Measurements from ENCODE around the gene SHANK1.

Gene SHANK1

GRCh38 chr19:50725218-50725910 lies 5.8 kb upstream of the SHANK1 start (continued):
- no peak for TF ChIP-seq TCF7L2 (IDR thresholded peaks at IDR 0.05; ENCODE audit: borderline replicate concordance, low read depth, low read length)
- no peak for TF ChIP-seq ZNF571 (tag by site-specific recombination; IDR thresholded peaks at IDR 0.05)
- TF ChIP-seq ZNF280D (tag by site-specific recombination; IDR thresholded peaks at IDR 0.05) = no peak
- 0 out of 2 replicates have a peak, but pooled peaks have one; percentile 35 for TF ChIP-seq ZNF223 (tag by site-specific recombination; IDR thresholded peaks at IDR 0.05)
- no peak for TF ChIP-seq ZBTB21 (tag by site-specific recombination; IDR thresholded peaks at IDR 0.05)
- TF ChIP-seq ZNF660 (tag by site-specific recombination; IDR thresholded peaks at IDR 0.05) = peak; percentile 78; the same call in 1 of the 2 replicates
- no peak for TF ChIP-seq ZNF549 (tag by site-specific recombination; IDR thresholded peaks at IDR 0.05)
- TF ChIP-seq ZNF501 (tag by site-specific recombination; IDR thresholded peaks at IDR 0.05) = peak; percentile 82
- TF ChIP-seq ZSCAN4 (tag by site-specific recombination; IDR thresholded peaks at IDR 0.05) = peak; percentile 35; the same call in 1 of the 2 replicates
- TF ChIP-seq ZNF510 (tag by site-specific recombination; IDR thresholded peaks at IDR 0.05; ENCODE audit: insufficient replicate concordance) = no peak
- TF ChIP-seq PRDM6 (tag by site-specific recombination; IDR thresholded peaks at IDR 0.05) = no peak
- TF ChIP-seq REST (tag by site-specific recombination; IDR thresholded peaks at IDR 0.05) = no peak
- no peak for TF ChIP-seq ZNF274 (IDR thresholded peaks at IDR 0.05; ENCODE audit: low read length)
- no peak for TF ChIP-seq ZNF274 (tag by site-specific recombination; IDR thresholded peaks at IDR 0.05; ENCODE audit: borderline replicate concordance)
- TF ChIP-seq ZNF266 (tag by site-specific recombination; IDR thresholded peaks at IDR 0.05; ENCODE audit: low read depth) = no peak
- TF ChIP-seq GLI4 (tag by site-specific recombination; IDR thresholded peaks at IDR 0.05) = peak; percentile 47; the same call in 1 of the 2 replicates
- no peak for TF ChIP-seq ZNF596 (tag by site-specific recombination; IDR thresholded peaks at IDR 0.05)
- TF ChIP-seq ZXDB (tag by site-specific recombination; IDR thresholded peaks at IDR 0.05) = peak; percentile 67
- TF ChIP-seq ZNF433 (tag by site-specific recombination; IDR thresholded peaks at IDR 0.05; ENCODE audit: low read depth) = no peak
- TF ChIP-seq ZNF843 (tag by site-specific recombination; IDR thresholded peaks at IDR 0.05) = peak; percentile 44; the same call in 1 of the 2 replicates
- TF ChIP-seq ZNF670 (tag by site-specific recombination; IDR thresholded peaks at IDR 0.05; ENCODE audit: low read depth) = no peak
- peak; percentile 79 for TF ChIP-seq ZFP69B (tag by site-specific recombination; IDR thresholded peaks at IDR 0.05)
- no peak for TF ChIP-seq RBAK (tag by site-specific recombination; IDR thresholded peaks at IDR 0.05)
- TF ChIP-seq ZNF302 (tag by site-specific recombination; IDR thresholded peaks at IDR 0.05; ENCODE audit: low read depth) = no peak
- no peak for TF ChIP-seq ZNF157 (tag by site-specific recombination; IDR thresholded peaks at IDR 0.05)
- no peak for TF ChIP-seq ZNF138 (tag by site-specific recombination; IDR thresholded peaks at IDR 0.05; ENCODE audit: borderline replicate concordance)
- TF ChIP-seq ZNF544 (tag by site-specific recombination; IDR thresholded peaks at IDR 0.05) = no peak
- TF ChIP-seq ZNF398 (tag by site-specific recombination; IDR thresholded peaks at IDR 0.05) = peak; percentile 21
- TF ChIP-seq ZNF624 (tag by site-specific recombination; IDR thresholded peaks at IDR 0.05) = no peak
